Memory B cell (primary cell): ENCODE data around the gene ST8SIA2.

ENCODE experiments used
- ATAC-seq: fragments of 150-1000 bp; cut with Tn5 transposase; 2 replicates; pipeline ENCODE4 v1.10.0; 2021; ENCODE audit warnings: low read depth, mild to moderate bottlenecking, moderate library complexity
- DNase-seq, 2 donors: peaks; one replicate each; pipeline ENCODE4 v3.0.0; 2022; ENCODE audit warnings: low spot score in 2 of 2
- H3K27ac Mint-ChIP-seq: one replicate; pipeline ENCODE4 v1.8.0; 2022; ENCODE audit warnings: mild to moderate bottlenecking, moderate library complexity, mixed read lengths
- H3K27me3 Mint-ChIP-seq: one replicate; pipeline ENCODE4 v1.8.0; 2022; ENCODE audit warnings: mixed read lengths
- H3K36me3 Mint-ChIP-seq: one replicate; pipeline ENCODE4 v1.8.0; 2022; ENCODE audit warnings: mild to moderate bottlenecking, mixed read lengths
- H3K4me1 Mint-ChIP-seq: one replicate; pipeline ENCODE4 v1.8.0; 2022; ENCODE audit warnings: mixed read lengths
- H3K4me3 Mint-ChIP-seq: one replicate; pipeline ENCODE4 v1.8.0; 2022; ENCODE audit warnings: mild to moderate bottlenecking, moderate library complexity, mixed read lengths
- H3K9me3 Mint-ChIP-seq: one replicate; pipeline ENCODE4 v1.8.0; 2022; ENCODE audit warnings: mixed read lengths

The ST8SIA2 gene

GRCh38 chr15:92502930-92503857 is 109.5 kb downstream of the ST8SIA2 start:
- Mint-ChIP-seq H3K4me1 (no peaks in the 10 kb centered on the region), H3K36me3 (no peaks in the 10 kb centered on the region), H3K27me3 (peaks cover 4% of the 10 kb centered on the region), H3K27ac (no peak overlapping the region), H3K4me3 (no peak overlapping the region), H3K9me3 (peaks cover 4% of the 10 kb centered on the region)
- ATAC-seq = no peak
- DNase-seq = no peak

GRCh38 chr15:92503889-92504288 is 110.2 kb downstream of the ST8SIA2 start:
- Mint-ChIP-seq H3K36me3 (no peaks in the 10 kb centered on the region), H3K27me3 (peaks cover 4% of the 10 kb centered on the region), H3K27ac (no peak overlapping the region), H3K4me1 (no peaks in the 10 kb centered on the region), H3K4me3 (no peak overlapping the region), H3K9me3 (peaks cover 4% of the 10 kb centered on the region)
- DNase-seq = no peak
- ATAC-seq = no peak

- H3K27ac Mint-ChIP-seq = no peak overlapping the region
- DNase-seq (no peak), ATAC-seq (no peak)
- no peaks in the 10 kb centered on the region for H3K36me3 Mint-ChIP-seq
- peaks cover 4% of the 10 kb centered on the region for H3K9me3 Mint-ChIP-seq
- H3K4me1 Mint-ChIP-seq = no peaks in the 10 kb centered on the region
- no peaks in the 10 kb centered on the region for H3K27me3 Mint-ChIP-seq
- H3K4me3 Mint-ChIP-seq = no peak overlapping the region
Observed at GRCh38 chr15:92505611-92506010, 111.9 kb downstream of the ST8SIA2 start.

GRCh38 chr15:92506506-92506905 is 112.8 kb downstream of the ST8SIA2 start:
- DNase-seq (no peak), ATAC-seq (no peak)
- Mint-ChIP-seq H3K36me3 (no peaks in the 10 kb centered on the region), H3K27ac (no peak overlapping the region), H3K4me3 (no peak overlapping the region), H3K27me3 (no peaks in the 10 kb centered on the region), H3K4me1 (no peaks in the 10 kb centered on the region), H3K9me3 (peaks cover 4% of the 10 kb centered on the region)

- Mint-ChIP-seq H3K36me3 (no peaks in the 10 kb centered on the region), H3K27me3 (peaks cover 6% of the 10 kb centered on the region), H3K9me3 (peaks cover 4% of the 10 kb centered on the region), H3K4me3 (no peak overlapping the region), H3K27ac (no peak overlapping the region), H3K4me1 (no peaks in the 10 kb centered on the region)
- ATAC-seq (no peak), DNase-seq (no peak)
Observed at GRCh38 chr15:92510163-92510882, 116.6 kb downstream of the ST8SIA2 start.
